Spinal cord (tissue), 10 donors: ENCODE data around the gene PICK1. TPM values are rescaled to one million over a fixed set of nuclear protein-coding genes. Genes with fewer than 3 reads are reported as not detected.

Experiments
- DNase-seq, 6 donors: peaks; one replicate each; pipeline versions ENCODE4 v3.0.0 to v3.0.0-alpha.2; 2013 to 2015; ENCODE audit warnings: low spot score in 6 of 6, low read depth in 4 of 6
- H3K27ac ChIP-seq: one replicate; pipeline ENCODE4 v1.5.1; 2013; ENCODE audit warnings: low read depth, low read length, control low read depth
- H3K27me3 ChIP-seq: one replicate; pipeline ENCODE4 v1.6.1; 2013; ENCODE audit warnings: low read length; ENCODE audit not compliant: control insufficient read depth, insufficient read depth
- H3K36me3 ChIP-seq: one replicate; pipeline ENCODE4 v1.6.1; 2013; ENCODE audit warnings: low read length; ENCODE audit not compliant: control insufficient read depth, insufficient read depth
- H3K4me1 ChIP-seq: one replicate; pipeline ENCODE4 v1.6.1; 2013; ENCODE audit warnings: low read length; ENCODE audit not compliant: control insufficient read depth, insufficient read depth
- H3K4me3 ChIP-seq: one replicate; pipeline ENCODE4 v1.5.1; 2013; ENCODE audit warnings: low read depth, low read length, control low read depth
- H3K9me3 ChIP-seq: one replicate; pipeline ENCODE4 v1.6.1; 2013; ENCODE audit warnings: low read length; ENCODE audit not compliant: control insufficient read depth, insufficient read depth
- WGBS: methylation state at CpG from one replicate; pipeline ENCODE4 v1.1.5; 2013; ENCODE audit warnings: missing lambda C conversion rate; ENCODE audit not compliant: insufficient coverage; 5-methylcytosine and 5-hydroxymethylcytosine counted together
- polyA plus RNA-seq, 2 donors: library from polyadenylated mRNA; unstranded; fragments of 120-200 nt; gene quantifications; one replicate each; pipeline ENCODE4 v1.2.1, GENCODE V29; 2013; ENCODE audit not compliant: insufficient read length in 2 of 2
- total RNA-seq, 2 donors: library from RNA; depleted of rRNA in 1 of 2; stranded (reverse); fragments of 120-200 nt in 1 of 2; fragments of >200 nt in 1 of 2; gene quantifications; one replicate each; pipeline versions ENCODE4 v1.2.3 to v1.2.4, GENCODE V29; 2013 to 2014
- donor health status: healthy.

PICK1 gene
- total and polyA plus RNA-seq, 4 donors, result 21.7 to 48.6 (median 34.9) TPM

DNA sequence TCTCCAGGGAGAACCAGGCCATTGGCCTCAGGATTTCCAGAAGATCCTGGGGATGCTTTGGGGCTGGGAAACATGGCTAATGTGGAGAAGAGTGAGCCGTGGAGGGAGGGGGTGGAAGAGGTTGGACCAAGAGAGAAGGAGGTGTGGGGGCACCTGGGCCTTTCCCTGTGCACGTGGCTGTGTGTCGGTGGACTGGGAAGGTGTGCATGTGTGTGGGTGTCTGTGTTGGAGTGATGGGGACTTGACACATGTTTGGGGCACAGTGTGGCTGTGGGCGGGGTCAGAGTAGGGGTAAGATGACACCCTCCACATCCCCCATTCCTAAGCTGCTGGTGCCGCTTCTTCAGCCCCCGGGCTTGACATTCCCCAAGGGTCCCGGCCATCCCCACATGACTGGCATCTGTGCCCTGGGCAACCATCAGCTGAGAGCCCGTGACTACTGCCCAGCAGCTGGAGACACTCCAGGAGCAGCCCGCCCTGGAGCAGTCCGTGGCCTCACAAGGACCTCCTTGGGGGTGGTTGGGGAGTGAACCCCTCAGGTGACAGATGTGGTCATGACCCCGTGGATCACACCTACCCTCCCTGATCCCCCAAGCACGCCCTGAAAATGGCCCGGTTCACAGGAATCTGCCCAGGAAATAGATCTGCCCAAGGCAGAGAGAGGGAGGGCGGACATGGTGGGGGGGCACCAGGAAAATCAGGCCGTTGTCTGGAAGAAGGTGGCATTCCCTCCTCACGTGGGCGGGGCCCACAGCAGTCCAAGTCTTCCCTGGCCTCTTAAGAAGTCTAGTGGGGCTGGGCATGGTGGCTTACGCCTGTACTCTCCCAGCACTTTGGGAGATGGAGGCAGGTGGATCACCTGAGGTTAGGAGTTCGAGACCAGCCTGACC is 38.0 kb upstream of the PICK1 start:
- H3K36me3 ChIP-seq, result peaks cover 11% of the 10 kb centered on the region
- no peaks in the 10 kb centered on the region for H3K27me3 ChIP-seq
- H3K4me1 ChIP-seq, result peaks cover 62% of the 10 kb centered on the region
- H3K4me3 ChIP-seq, result no peak overlapping the region
- H3K9me3 ChIP-seq, result no peaks in the 10 kb centered on the region
- 79% methylated on average over 10 of the region's 19 CpGs for WGBS
- H3K27ac ChIP-seq, result peak overlapping the region; percentile 94
- no peak for DNase-seq

GRCh38 chr22:38021206-38021605 is 36.0 kb upstream of the PICK1 start:
- H3K4me1 ChIP-seq, result peaks cover 68% of the 10 kb centered on the region
- no peak overlapping the region for H3K4me3 ChIP-seq
- no peaks in the 10 kb centered on the region for H3K9me3 ChIP-seq
- H3K27me3 ChIP-seq, result no peaks in the 10 kb centered on the region
- H3K27ac ChIP-seq, result peak overlapping the region; percentile 52
- H3K36me3 ChIP-seq, result peaks cover 11% of the 10 kb centered on the region
- WGBS, result 81% methylated on average over 4 of the region's 6 CpGs
- no peak for DNase-seq

- Histone ChIP-seq H3K27me3 (no peaks in the 10 kb centered on the region), H3K9me3 (no peaks in the 10 kb centered on the region), H3K27ac (no peak overlapping the region), H3K36me3 (peaks cover 16% of the 10 kb centered on the region), H3K4me1 (peaks cover 68% of the 10 kb centered on the region), H3K4me3 (no peak overlapping the region)
- 87% methylated on average over 3 of the region's 6 CpGs for WGBS
- DNase-seq, result no peak
These were observed 34.2 kb upstream of the PICK1 start for GRCh38 chr22:38023045-38023444.

DNA sequence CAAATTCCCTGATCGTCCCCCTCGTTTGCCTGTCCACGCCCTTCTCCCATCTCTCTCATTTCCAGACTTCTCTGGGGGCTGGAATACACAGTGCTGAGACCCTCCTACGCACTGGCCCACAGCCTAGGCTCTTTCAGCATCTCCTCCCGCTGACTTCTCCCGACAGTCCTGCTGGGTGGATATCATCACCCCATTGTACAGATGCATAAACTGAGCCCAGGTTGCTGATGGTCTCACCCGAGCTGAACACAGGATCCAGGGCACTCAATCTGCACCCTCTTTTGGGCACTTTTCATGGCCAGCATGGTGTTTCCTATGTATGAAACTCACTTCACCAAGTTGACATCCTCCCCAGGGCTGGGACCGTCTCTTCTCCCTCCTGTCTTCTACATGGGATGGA is 31.7 kb upstream of the PICK1 start:
- H3K4me1 ChIP-seq, result peaks cover 72% of the 10 kb centered on the region
- 89% methylated on average over 8 of the region's 8 CpGs for WGBS
- no peaks in the 10 kb centered on the region for H3K27me3 ChIP-seq
- H3K9me3 ChIP-seq, result no peaks in the 10 kb centered on the region
- no peak for DNase-seq
- H3K36me3 ChIP-seq, result peaks cover 9% of the 10 kb centered on the region
- peak overlapping the region; percentile 80 for H3K27ac ChIP-seq
- no peak overlapping the region for H3K4me3 ChIP-seq

DNA sequence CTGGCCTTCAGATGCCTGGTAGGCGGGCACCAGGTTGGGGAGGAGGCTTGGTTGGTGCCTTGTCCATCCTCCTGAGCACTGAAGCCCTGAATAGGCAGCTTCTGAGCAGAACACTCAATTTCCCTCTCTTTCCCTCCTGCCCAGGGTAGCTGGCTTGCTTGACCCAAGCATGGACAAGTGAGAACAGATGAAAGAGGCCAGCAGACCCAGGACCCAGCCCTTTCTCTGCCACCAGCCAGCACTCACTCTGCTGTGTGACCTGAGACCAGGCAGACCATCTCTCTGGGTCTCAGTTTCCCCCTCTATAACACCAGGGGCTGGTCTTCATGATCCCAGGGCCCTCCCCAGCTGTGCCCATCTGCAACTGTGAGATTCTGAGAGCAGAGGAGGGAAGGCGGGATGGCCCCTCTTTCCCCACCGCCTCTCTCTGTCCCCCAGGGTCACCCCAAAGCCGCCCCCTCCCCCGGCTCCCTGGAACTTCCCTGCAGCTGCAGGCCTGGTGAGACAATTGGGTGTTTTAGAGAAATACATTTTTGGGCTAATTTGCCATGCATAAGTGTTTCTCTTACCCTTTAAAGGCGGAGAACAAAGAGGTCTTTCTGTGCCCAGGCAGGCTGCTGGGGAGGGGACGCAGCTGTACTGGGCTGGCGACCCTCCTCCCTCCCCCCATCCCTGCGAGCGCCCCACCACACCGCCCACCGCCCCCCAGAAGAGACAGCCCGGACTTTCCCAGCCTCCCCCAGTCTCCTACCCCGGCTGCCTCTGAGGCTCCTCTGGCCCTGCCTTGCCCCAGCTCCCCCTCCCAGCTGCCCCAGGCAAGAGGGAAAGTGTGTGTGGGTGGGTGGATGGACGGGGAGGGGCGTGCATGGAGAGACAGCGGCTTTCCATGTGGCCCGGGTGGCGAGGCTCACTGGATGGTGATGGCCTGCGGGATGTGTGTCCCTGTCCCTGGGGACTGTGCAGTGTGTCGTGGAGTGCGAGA is 30.8 kb upstream of the PICK1 start:
- 35% methylated on average over 9 of the region's 22 CpGs for WGBS
- peaks cover 9% of the 10 kb centered on the region for H3K36me3 ChIP-seq
- no peaks in the 10 kb centered on the region for H3K27me3 ChIP-seq
- H3K9me3 ChIP-seq, result no peaks in the 10 kb centered on the region
- peak overlapping the region; percentile 80 for H3K27ac ChIP-seq
- H3K4me1 ChIP-seq, result peaks cover 74% of the 10 kb centered on the region
- H3K4me3 ChIP-seq, result no peak overlapping the region
- peak in 2 of 6 donors; percentile 71 to 83 for DNase-seq

DNA sequence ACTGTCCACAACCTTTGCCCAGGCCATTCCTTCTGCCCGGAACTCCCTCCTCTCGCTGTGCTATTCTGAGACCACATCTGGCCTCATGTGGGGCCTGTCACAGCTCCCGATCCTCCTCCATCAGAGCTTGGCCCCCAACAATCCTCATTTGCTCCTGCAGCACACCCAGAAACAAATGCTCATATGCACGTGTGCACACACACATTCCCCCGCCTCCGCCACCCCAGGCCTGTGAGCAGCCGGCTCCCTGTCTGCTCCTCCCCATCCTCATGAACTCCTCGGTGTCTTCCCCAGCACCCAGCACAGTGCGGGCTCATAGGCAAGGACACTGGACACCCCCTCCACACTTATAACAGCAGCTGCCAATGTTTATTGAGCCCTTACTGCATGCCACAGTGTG is 29.7 kb upstream of the PICK1 start:
- Histone ChIP-seq H3K4me1 (peaks cover 85% of the 10 kb centered on the region), H3K36me3 (peaks cover 9% of the 10 kb centered on the region), H3K4me3 (no peak overlapping the region), H3K27ac (peak overlapping the region; percentile 76), H3K27me3 (no peaks in the 10 kb centered on the region), H3K9me3 (no peaks in the 10 kb centered on the region)
- no peak for DNase-seq
- WGBS, result 60% methylated on average over 9 of the region's 9 CpGs

GRCh38 chr22:38028344-38029130 is 28.7 kb upstream of the PICK1 start:
- Histone ChIP-seq H3K27ac (peak overlapping the region; percentile 76), H3K9me3 (no peaks in the 10 kb centered on the region), H3K36me3 (peaks cover 13% of the 10 kb centered on the region), H3K4me1 (peaks cover 89% of the 10 kb centered on the region), H3K4me3 (no peak overlapping the region), H3K27me3 (no peaks in the 10 kb centered on the region)
- WGBS, result 92% methylated on average over 15 of the region's 15 CpGs
- no peak for DNase-seq

- Histone ChIP-seq H3K4me3 (no peak overlapping the region), H3K36me3 (peaks cover 21% of the 10 kb centered on the region), H3K27ac (peak overlapping the region; percentile 76), H3K4me1 (peaks cover 96% of the 10 kb centered on the region), H3K27me3 (no peaks in the 10 kb centered on the region), H3K9me3 (no peaks in the 10 kb centered on the region)
- no peak for DNase-seq
These were observed 27.8 kb upstream of the PICK1 start for GRCh38 chr22:38029370-38029769.

DNA sequence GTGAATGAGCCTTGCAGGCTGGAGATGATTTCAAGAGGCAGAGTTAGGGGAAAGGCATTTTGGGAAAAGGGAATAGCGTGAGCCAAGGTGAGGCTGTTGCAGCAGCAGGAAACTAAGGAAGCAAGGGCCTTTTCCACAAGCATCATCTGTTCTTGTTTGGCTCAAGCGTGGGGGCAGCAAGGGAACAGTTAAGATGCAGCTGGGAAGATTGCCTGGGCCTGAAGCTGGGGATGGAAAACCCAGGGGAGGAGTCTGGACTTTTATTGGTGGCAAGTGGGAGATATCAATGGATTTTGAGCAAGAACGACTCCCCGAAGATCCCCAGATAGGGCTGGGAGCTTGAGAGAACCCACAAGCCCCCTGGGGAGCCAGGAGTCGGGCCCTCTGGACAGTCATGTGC is 27.3 kb upstream of the PICK1 start:
- 43% methylated on average over 5 of the region's 5 CpGs for WGBS
- Histone ChIP-seq H3K4me1 (peaks cover 96% of the 10 kb centered on the region), H3K4me3 (no peak overlapping the region), H3K27me3 (no peaks in the 10 kb centered on the region), H3K9me3 (no peaks in the 10 kb centered on the region), H3K27ac (peak overlapping the region; percentile 37), H3K36me3 (peaks cover 21% of the 10 kb centered on the region)
- DNase-seq, result peak in 1 of 6 donors; percentile 45
